K562 (cell line): Measurements from ENCODE around the gene FOXF2. TPM values are rescaled to one million over a fixed set of nuclear protein-coding genes. Genes with fewer than 3 reads are reported as not detected.
A peak's percentile ranks its signal among the peaks of the same experiment; 100 is the strongest.

Source experiments
- ATAC-seq: fragments of 200-7000 bp; cut with Tn5 transposase; 3 replicates; pipeline ENCODE4 v1.9.1; 2020; ENCODE audit warnings: moderate library complexity
- BruUV-seq: library from RNA; stranded (reverse); fragments of 400-500 nt; replicated peaks from 2 replicates; lab custom pipeline; 2021; lab: Mats Ljungman, UMichigan
- CTCF ChIA-PET: fragments of 300-600 bp; formaldehyde crosslinking; extraction: SDS; loops from one replicate; lab custom pipeline; 2021; ENCODE audit warnings: low intra/inter-chr PET ratio; lab: Yijun Ruan, JAX
- POLR2A ChIA-PET: fragments of 300-600, 350-650 bp; sonication (Branson Sonifier 250); formaldehyde crosslinking; extraction: SDS; loops from one replicate; lab custom pipeline; 2021; ENCODE audit warnings: antibody characterized with exemption, inconsistent platforms; lab: Yijun Ruan, JAX
- DNase-seq, 4 experiments: peaks; one replicate each; pipeline versions ENCODE4 v3.0.0 to v3.0.0-alpha.2; 2011 to 2018; ENCODE audit warnings: low spot score in 3 of 4, mixed read lengths in 3 of 4; ENCODE audit errors: extremely low read depth in 1 of 4
- FAIRE-seq: peaks from 2 replicates; lab custom pipeline; 2011; peaks lifted over from hg19 to GRCh38; lab: Jason Lieb, UNC
- H2AFZ ChIP-seq: 2 replicates; pipeline ENCODE4 v1.6.0; 2011; ENCODE audit warnings: low read depth, low read length, control low read depth, inconsistent platforms
- H3K27ac ChIP-seq: fragments of 200-600 bp; 3 replicates; pipeline ENCODE4 v1.8.0; 2011; ENCODE audit warnings: low read depth, mild to moderate bottlenecking, control low read depth, inconsistent platforms, low read length, moderate library complexity, mixed read lengths; ENCODE audit errors: extremely low read depth
- H3K27me3 ChIP-seq, 2 experiments: fragments of 300-600 bp in 1 of 2; 2 replicates in 1 of 2; 3 replicates in 1 of 2; pipeline versions ENCODE4 v1.6.0 to v1.8.0; 2011; ENCODE audit warnings: inconsistent platforms in 2 of 2, low read length in 2 of 2, mild to moderate bottlenecking in 1 of 2, mixed read lengths in 1 of 2, moderate library complexity in 1 of 2; ENCODE audit not compliant: control insufficient read depth in 2 of 2, insufficient read depth in 2 of 2
- H3K36me3 ChIP-seq: fragments of 300-600 bp; 3 replicates; pipeline ENCODE4 v1.8.0; 2011; ENCODE audit warnings: mild to moderate bottlenecking, low read length, inconsistent platforms; ENCODE audit not compliant: control insufficient read depth, insufficient read depth
- H3K4me1 ChIP-seq, 2 experiments: fragments of 200-600 bp in 1 of 2; replicated peaks in 1 of 2; 2 replicates in 1 of 2; 3 replicates in 1 of 2; pipeline versions ENCODE4 v1.5.1 to v1.8.0; 2011; ENCODE audit warnings: inconsistent platforms in 2 of 2, low read length in 2 of 2, mild to moderate bottlenecking in 1 of 2, mixed read lengths in 1 of 2, moderate library complexity in 1 of 2; ENCODE audit not compliant: control insufficient read depth in 2 of 2, insufficient read depth in 2 of 2
- H3K4me2 ChIP-seq: 2 replicates; pipeline ENCODE4 v1.6.1; 2011; ENCODE audit warnings: low read length, control low read depth, inconsistent platforms, mixed read lengths; ENCODE audit not compliant: insufficient read depth
- H3K4me3 ChIP-seq: fragments of 200-600 bp; sonication (generic), shearing (Covaris generic); 2 replicates; pipeline ENCODE4 v1.5.1; 2016; ENCODE audit warnings: control low read depth, inconsistent platforms
- H3K79me2 ChIP-seq: fragments of 200-600 bp; 3 replicates; pipeline ENCODE4 v1.8.0; 2011; ENCODE audit warnings: low read length, inconsistent platforms; ENCODE audit not compliant: control insufficient read depth, insufficient read depth
- H3K9ac ChIP-seq, 2 experiments: 2 replicates each; pipeline versions ENCODE4 v1.6.0 to v1.6.1; 2011; ENCODE audit warnings: low read depth in 2 of 2, low read length in 2 of 2, control low read depth in 1 of 2, inconsistent platforms in 1 of 2, mild to moderate bottlenecking in 1 of 2, mixed read lengths in 1 of 2; ENCODE audit not compliant: insufficient read depth in 1 of 2
- H3K9me1 ChIP-seq: one replicate; pipeline ENCODE4 v1.6.0; 2011; ENCODE audit warnings: inconsistent platforms, mild to moderate bottlenecking, low read length, moderate library complexity; ENCODE audit not compliant: control insufficient read depth, insufficient read depth
- H3K9me3 ChIP-seq: replicated peaks from 2 replicates; pipeline ENCODE4 v1.5.1; 2011; ENCODE audit warnings: low read depth, low read length, inconsistent platforms; ENCODE audit not compliant: control insufficient read depth, insufficient read depth
- H4K20me1 ChIP-seq: replicated peaks from 2 replicates; pipeline ENCODE4 v1.6.1; 2011; ENCODE audit warnings: low read length, inconsistent platforms, mixed read lengths; ENCODE audit not compliant: control insufficient read depth, insufficient read depth
- E2F3 ChIP-seq: fragments of 250-450 bp; sonication (Bioruptor Pico); IDR thresholded peaks from 2 replicates; pipeline ENCODE4 v1.4.0; 2020; ENCODE audit warnings: mild to moderate bottlenecking
- ELF4 ChIP-seq: fragments of 450-650 bp; formaldehyde crosslinking; IDR thresholded peaks from 2 replicates; pipeline ENCODE4 v1.4.0; 2022; ENCODE audit warnings: missing genetic modification characterization
- EZH2 ChIP-seq: IDR thresholded peaks from 2 replicates; pipeline ENCODE4 v1.6.1; 2012; ENCODE audit warnings: low read depth, mild to moderate bottlenecking, inconsistent platforms, low read length, borderline replicate concordance
- HDAC1 ChIP-seq, 2 experiments: fragments of 450-650 bp; IDR thresholded peaks; 2 replicates each; pipeline ENCODE4 v1.6.1; 2016 to 2017; ENCODE audit warnings: inconsistent platforms in 1 of 2, mild to moderate bottlenecking in 1 of 2, moderate library complexity in 1 of 2
- KLF1 ChIP-seq: fragments of 450-650 bp; IDR thresholded peaks from 2 replicates; pipeline ENCODE4 v1.6.1; 2016; ENCODE audit warnings: missing genetic modification characterization, missing compliant biosample characterization
- PCBP2 ChIP-seq: fragments of 200-400 bp; formaldehyde crosslinking; IDR thresholded peaks from 2 replicates; pipeline ENCODE4 v1.6.1; 2018; ENCODE audit warnings: low read length, low read depth, mild to moderate bottlenecking, moderate library complexity; ENCODE audit not compliant: poor library complexity, severe bottlenecking
- RBM39 ChIP-seq: fragments of 200-400 bp; formaldehyde crosslinking; optimal IDR thresholded peaks from 2 replicates; pipeline ENCODE3; 2018; ENCODE audit warnings: low read depth, low read length
- XRCC3 ChIP-seq: fragments of 450-650 bp; IDR thresholded peaks from 2 replicates; pipeline ENCODE4 v1.6.1; 2017; ENCODE audit warnings: mild to moderate bottlenecking, moderate library complexity
- WGBS: fragments of 100-300 bp; shearing (Covaris generic); methylation state at CpG from one replicate; pipeline ENCODE4 v1.1.6; 2016; ENCODE audit warnings: low coverage, mixed read lengths; ENCODE audit not compliant: insufficient coverage; ENCODE audit errors: missing lambda C conversion rate; 5-methylcytosine and 5-hydroxymethylcytosine counted together
- in situ Hi-C: fragments of 300-500 bp; cut with MboI; formaldehyde crosslinking; loops from 4 replicates; pipeline ENCODE4 v1.15.0; 2018; ENCODE audit warnings: inconsistent platforms, mixed read lengths
- intact Hi-C: fragments of 100-400 bp; cut with micrococcal nuclease; formaldehyde crosslinking; loops from 2 replicates; pipeline ENCODE4 v1.14.2; 2022
- polyA plus RNA-seq, 8 experiments: library from polyadenylated mRNA; depleted of rRNA in 4 of 8; stranded (reverse) in 5 of 8; unstranded in 3 of 8; fragments of >200 nt; fragmentation: Nextera tagmentation in 2 of 8; fragmentation: Illumina TruSeq in 1 of 8; extraction: Ambion mirVana in 2 of 8; extraction: Trizol in 1 of 8; gene quantifications; 2 replicates each; pipeline versions ENCODE4 v1.2.1 to v1.2.3, GENCODE V29; 2011 to 2014; ENCODE audit warnings: inconsistent platforms in 1 of 8, missing spikeins in 1 of 8
- total RNA-seq, 7 experiments: library from RNA; depleted of rRNA in 6 of 7; stranded (reverse); fragments of >200 nt in 6 of 7; fragmentation: Illumina TruSeq in 2 of 7; extraction: Trizol in 2 of 7; gene quantifications; 2 replicates each; pipeline versions ENCODE4 v1.2.1 to v1.2.3, GENCODE V29; 2011 to 2021; ENCODE audit warnings: low replicate concordance in 1 of 7

The FOXF2 gene
- total and polyA plus RNA-seq, 9 of the 15 experiments (the other 6 are each of a cell fraction or from before 2014, with no cell fraction given): not detected

DNA sequence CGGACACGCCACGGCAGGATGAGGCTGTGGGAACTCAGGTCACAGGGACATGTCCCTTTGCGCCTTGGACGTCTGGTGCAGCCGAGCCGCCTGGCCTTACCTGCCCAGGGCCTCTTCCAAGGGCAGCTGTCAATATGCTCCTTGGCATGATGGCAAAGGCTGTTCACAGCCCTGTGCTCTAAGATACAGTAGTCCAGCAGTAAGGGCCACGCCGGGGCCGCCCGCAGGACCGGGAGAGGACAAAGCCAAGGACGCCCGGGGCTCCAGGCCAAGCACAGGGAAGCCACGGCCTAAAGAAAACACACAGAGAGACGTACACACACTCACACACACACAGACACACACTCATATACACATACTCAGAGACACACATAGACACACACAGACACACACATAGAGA lies 13.0 kb downstream of the FOXF2 start:
- Histone ChIP-seq H3K4me1 (peaks cover 0 to 4% of the 10 kb centered on the region in 2 experiments; a peak in 2 of 5 replicates), H3K36me3 (no peaks in the 10 kb centered on the region), H3K9me3 (no peaks in the 10 kb centered on the region), H3K4me2 (no peak overlapping the region), H3K79me2 (no peaks in the 10 kb centered on the region), H3K27me3 (peaks cover 14 to 58% of the 10 kb centered on the region in 2 experiments), H3K27ac (no peak overlapping the region), H4K20me1 (peaks cover 2% of the 10 kb centered on the region; the same call in 1 of the 2 replicates), H2AFZ (no peak overlapping the region), H3K4me3 (no peak overlapping the region), H3K9me1 (no peaks in the 10 kb centered on the region), H3K9ac (no peak overlapping the region)
- ATAC-seq (no peak), DNase-seq (no peak), FAIRE-seq (no peak)
- intact Hi-C loops (no loop called here), in situ Hi-C loops (loop anchor here (25.0 kb wide), 1 partner anchor 815 kb away; no protein-coding TSS in a partner anchor)
- WGBS: 16% methylated on average over 16 of the region's 16 CpGs
- no peak for TF ChIP-seq XRCC3
- no peak for TF ChIP-seq E2F3 (CRISPR knock-in tag)
- no peak for TF ChIP-seq EZH2
- CTCF ChIA-PET: no interaction called here
- no TSS peak for BruUV-seq
- POLR2A ChIA-PET: interaction anchor here (0.7 kb wide), 1 partner anchor 222 kb away, joined by 3 read pairs; no protein-coding TSS in a partner anchor

DNA sequence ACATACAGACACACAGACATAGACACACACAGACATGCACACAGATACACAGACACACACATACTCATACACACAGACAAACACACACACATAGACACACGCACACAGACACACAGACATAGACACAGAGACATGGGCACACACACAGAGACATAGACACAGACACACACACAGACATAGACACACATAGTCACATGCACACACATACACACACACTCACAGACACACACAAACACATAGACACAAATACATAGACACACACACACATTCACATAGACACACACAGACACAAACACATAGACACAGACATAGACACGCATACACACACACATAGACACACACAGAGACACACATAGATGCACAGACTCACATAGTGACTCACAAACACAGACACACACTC lies 13.5 kb downstream of the FOXF2 start:
- H2AFZ ChIP-seq: no peak overlapping the region
- no peaks in the 10 kb centered on the region for H3K9me1 ChIP-seq
- H3K4me2 ChIP-seq: no peak overlapping the region
- H4K20me1 ChIP-seq: peaks cover 2% of the 10 kb centered on the region; the same call in 1 of the 2 replicates
- TF ChIP-seq ELF4 (0 out of 2 replicates have a peak, but pooled peaks have one; percentile 8), KLF1 (no peak), HDAC1 (IDR thresholded peaks at IDR 0.05) (peak in 1 of 2 experiments; percentile 17; a peak in 1 of 4 replicates), PCBP2 (no peak), RBM39 (no peak)
- no peaks in the 10 kb centered on the region for H3K36me3 ChIP-seq
- DNase-seq (no peak), ATAC-seq (no peak), FAIRE-seq (peak; percentile 71)
- peaks cover 0 to 4% of the 10 kb centered on the region in 2 experiments; a peak in 2 of 5 replicates for H3K4me1 ChIP-seq
- in situ Hi-C loops: loop anchor here (25.0 kb wide), 1 partner anchor 816 kb away; no protein-coding TSS in a partner anchor
- no peaks in the 10 kb centered on the region for H3K9me3 ChIP-seq
- ChIA-PET CTCF (no interaction called here), POLR2A (no interaction called here)
- intact Hi-C loops: no loop called here
- H3K9ac ChIP-seq: no peak overlapping the region
- H3K4me3 ChIP-seq: no peak overlapping the region
- WGBS: 0% methylated on average over 2 of the region's 2 CpGs
- H3K79me2 ChIP-seq: no peaks in the 10 kb centered on the region
- no TSS peak for BruUV-seq
- H3K27ac ChIP-seq: no peak overlapping the region
- H3K27me3 ChIP-seq: peaks cover 14 to 63% of the 10 kb centered on the region in 2 experiments
